Prostate gland (tissue), 2 donors: Measurements from ENCODE around the gene TMEM213. TPM values are rescaled to one million over a fixed set of nuclear protein-coding genes. Genes with fewer than 3 reads are reported as not detected.

Source experiments
- DNase-seq: peaks from one replicate; pipeline ENCODE4 v3.0.0-alpha.2; 2019; ENCODE audit warnings: low spot score
- H3K27ac ChIP-seq, 2 donors: fragments of 200-600 bp; sonication (generic); 2 replicates each; pipeline ENCODE4 v1.5.1; 2017 to 2019
- H3K27me3 ChIP-seq: fragments of 200-600 bp; sonication (generic); replicated peaks from 2 replicates; pipeline ENCODE4 v1.5.1; 2019; ENCODE audit not compliant: insufficient read depth
- H3K36me3 ChIP-seq, 2 donors: fragments of 200-600 bp; sonication (generic); 1 replicate in 1 of 2; 2 replicates in 1 of 2; pipeline versions ENCODE4 v1.5.1 to v1.8.1; 2017 to 2019
- H3K4me1 ChIP-seq: fragments of 200-600 bp; sonication (generic); replicated peaks from 2 replicates; pipeline ENCODE4 v1.5.1; 2019
- H3K4me3 ChIP-seq, 2 donors: fragments of 200-600 bp; sonication (generic); 2 replicates each; pipeline ENCODE4 v1.5.1; 2017 to 2019
- H3K9me3 ChIP-seq: fragments of 200-600 bp; sonication (generic); 2 replicates; pipeline ENCODE4 v1.5.1; 2017
- CTCF ChIP-seq, 4 experiments: fragments of 200-600 bp in 2 of 4; fragments of 450-650 bp in 2 of 4; sonication (generic) in 2 of 4; IDR thresholded peaks; 1 replicate in 3 of 4; 2 replicates in 1 of 4; pipeline ENCODE4 v1.5.1; 2016 to 2019; ENCODE audit warnings: antibody characterized with exemption in 4 of 4, mild to moderate bottlenecking in 2 of 4, moderate library complexity in 2 of 4
- POLR2A ChIP-seq: fragments of 450-650 bp; IDR thresholded peaks from one replicate; pipeline ENCODE4 v1.6.1; 2016; ENCODE audit warnings: antibody characterized with exemption, mild to moderate bottlenecking
- POLR2AphosphoS5 ChIP-seq: sonication (generic); formaldehyde crosslinking; IDR thresholded peaks from one replicate; pipeline ENCODE4 v1.6.1; 2017; ENCODE audit warnings: antibody characterized with exemption
- WGBS: methylation state at CpG from one replicate; pipeline ENCODE4 v1.1.5; 2018; 5-methylcytosine and 5-hydroxymethylcytosine counted together
- intact Hi-C: fragments of 100-400 bp; cut with DNase I; formaldehyde crosslinking; loops from one replicate; pipeline ENCODE4 v1.14.2; 2022
- total RNA-seq, 2 donors: library from RNA; depleted of rRNA; stranded (reverse); fragments of >200 nt; gene quantifications; one replicate each; pipeline ENCODE4 v1.1.0, GENCODE V29; 2016

The TMEM213 gene
- total RNA-seq, 2 donors from 2014 or later: 0.55 TPM; not detected in 1

- WGBS: 85% methylated on average over 9 of the region's 9 CpGs
- no peaks in the 10 kb centered on the region for H3K36me3 ChIP-seq
- H3K27me3 ChIP-seq: no peaks in the 10 kb centered on the region
- no peaks in the 10 kb centered on the region for H3K9me3 ChIP-seq
- H3K4me1 ChIP-seq: no peaks in the 10 kb centered on the region
- TF ChIP-seq CTCF (IDR thresholded peaks at IDR 0.05): no peak
- no peak for TF ChIP-seq POLR2A
- no peak for TF ChIP-seq POLR2AphosphoS5
- no peak overlapping the region for H3K27ac ChIP-seq
- intact Hi-C loops: no loop called here
- DNase-seq: no peak
- no peak overlapping the region for H3K4me3 ChIP-seq
Observed at GRCh38 chr7:138875794-138876193, 78.0 kb downstream of the TMEM213 start.

GRCh38 chr7:138876326-138876725, 78.5 kb downstream of the TMEM213 start:
- no peaks in the 10 kb centered on the region for H3K4me1 ChIP-seq
- H3K9me3 ChIP-seq: no peaks in the 10 kb centered on the region
- TF ChIP-seq POLR2A: no peak
- no peak for TF ChIP-seq POLR2AphosphoS5
- no peak for TF ChIP-seq CTCF (IDR thresholded peaks at IDR 0.05)
- no peak overlapping the region for H3K27ac ChIP-seq
- WGBS: 95% methylated on average over 4 of the region's 4 CpGs
- H3K27me3 ChIP-seq: no peaks in the 10 kb centered on the region
- no peak for DNase-seq
- H3K4me3 ChIP-seq: no peak overlapping the region
- intact Hi-C loops: no loop called here
- no peaks in the 10 kb centered on the region for H3K36me3 ChIP-seq

GRCh38 chr7:138878051-138878450, 80.3 kb downstream of the TMEM213 start:
- TF ChIP-seq CTCF (IDR thresholded peaks at IDR 0.05): no peak
- TF ChIP-seq POLR2AphosphoS5: no peak
- no peak for TF ChIP-seq POLR2A
- intact Hi-C loops: no loop called here
- 92% methylated on average over 5 of the region's 7 CpGs for whole genome bisulfite sequencing
- H3K4me1 ChIP-seq: no peaks in the 10 kb centered on the region
- no peaks in the 10 kb centered on the region for H3K36me3 ChIP-seq
- no peak overlapping the region for H3K27ac ChIP-seq
- no peaks in the 10 kb centered on the region for H3K9me3 ChIP-seq
- DNase-seq: no peak
- H3K4me3 ChIP-seq: no peak overlapping the region
- no peaks in the 10 kb centered on the region for H3K27me3 ChIP-seq

- no peak for TF ChIP-seq POLR2AphosphoS5
- no peak for TF ChIP-seq CTCF (IDR thresholded peaks at IDR 0.05)
- TF ChIP-seq POLR2A: no peak
- no peak for DNase-seq
- intact Hi-C loops: no loop called here
- H3K27ac ChIP-seq: no peak overlapping the region
- no peaks in the 10 kb centered on the region for H3K4me1 ChIP-seq
- no peaks in the 10 kb centered on the region for H3K36me3 ChIP-seq
- no peaks in the 10 kb centered on the region for H3K9me3 ChIP-seq
- no peaks in the 10 kb centered on the region for H3K27me3 ChIP-seq
- H3K4me3 ChIP-seq: no peak overlapping the region
Observed at GRCh38 chr7:138878856-138879255, 81.1 kb downstream of the TMEM213 start.

- no peaks in the 10 kb centered on the region for H3K4me1 ChIP-seq
- H3K9me3 ChIP-seq: no peaks in the 10 kb centered on the region
- DNase-seq: no peak
- H3K36me3 ChIP-seq: no peaks in the 10 kb centered on the region
- TF ChIP-seq CTCF (IDR thresholded peaks at IDR 0.05) (no peak), POLR2AphosphoS5 (no peak), POLR2A (no peak)
- no peaks in the 10 kb centered on the region for H3K27me3 ChIP-seq
- WGBS: 94% methylated on average over 10 of the region's 10 CpGs
- H3K27ac ChIP-seq: no peak overlapping the region
- intact Hi-C loops: no loop called here
- H3K4me3 ChIP-seq: no peak overlapping the region
Observed at GRCh38 chr7:138879356-138879755, 81.6 kb downstream of the TMEM213 start.
